Stimulated activated memory B cell treated with anti-CD40 and anti-IgM and Interleukin-4, amounts not matched to agents 10 μg/mL and 1 μg/mL and 100 μg/mL, for 72 hours (primary cell): ENCODE measurements around the gene SORCS3.

ENCODE experiments used
- ATAC-seq: fragments of 150-1000 bp; cut with Tn5 transposase; 2 replicates; pipeline ENCODE4 v1.10.0; 2021
- H3K27ac Mint-ChIP-seq: one replicate; pipeline ENCODE4 v1.8.0; 2022; ENCODE audit warnings: mild to moderate bottlenecking, mixed read lengths
- H3K27me3 Mint-ChIP-seq: one replicate; pipeline ENCODE4 v1.8.0; 2022; ENCODE audit warnings: mixed read lengths
- H3K36me3 Mint-ChIP-seq: one replicate; pipeline ENCODE4 v1.8.0; 2022; ENCODE audit warnings: mixed read lengths
- H3K4me1 Mint-ChIP-seq: one replicate; pipeline ENCODE4 v1.8.0; 2022; ENCODE audit warnings: mixed read lengths
- H3K4me3 Mint-ChIP-seq: one replicate; pipeline ENCODE4 v1.8.0; 2022; ENCODE audit warnings: mild to moderate bottlenecking, moderate library complexity, mixed read lengths
- H3K9me3 Mint-ChIP-seq: one replicate; pipeline ENCODE4 v1.8.0; 2022; ENCODE audit warnings: mixed read lengths

Gene SORCS3

DNA sequence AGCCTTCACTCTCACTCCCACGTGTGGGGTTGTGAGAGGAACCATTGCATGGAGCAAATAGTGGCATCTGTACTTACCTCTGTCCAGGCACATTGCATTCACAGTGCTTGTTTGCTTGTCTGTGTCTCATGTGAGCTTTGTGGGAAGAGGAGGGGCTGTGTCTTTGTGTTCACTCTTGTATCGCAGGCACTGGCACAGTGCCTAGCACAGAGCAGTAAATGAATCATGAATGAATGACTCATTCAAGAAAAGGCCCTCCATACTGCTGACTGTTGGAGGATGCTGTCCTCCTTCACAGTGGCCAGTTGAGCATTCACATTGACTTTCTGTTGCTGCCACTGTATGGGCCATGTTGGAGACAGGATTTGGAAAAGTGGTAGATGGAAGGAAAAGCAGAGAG, 125.3 kb downstream of the SORCS3 start:
- ATAC-seq, result no peak
- H3K9me3 Mint-ChIP-seq, result no peaks in the 10 kb centered on the region

DNA sequence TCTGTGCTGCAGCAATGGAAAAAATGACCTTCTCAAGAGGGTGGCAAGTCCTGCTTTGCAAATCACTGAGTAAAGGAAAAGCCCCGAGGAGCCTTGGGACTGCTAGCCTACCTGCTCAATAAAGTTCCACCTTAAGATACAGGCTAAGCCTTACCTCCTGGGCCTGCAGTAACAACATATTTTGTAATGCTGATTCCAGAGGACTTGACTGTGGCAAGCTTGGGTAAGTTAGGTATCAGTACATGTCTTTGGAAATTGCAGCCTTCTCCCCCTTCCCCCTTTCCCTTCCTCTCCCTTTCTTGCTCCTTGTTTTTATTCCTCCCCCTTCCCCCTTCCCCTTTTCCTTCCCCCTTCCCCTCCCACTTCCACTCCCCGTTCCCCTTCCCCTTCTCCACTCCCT, 126.2 kb downstream of the SORCS3 start:
- no peaks in the 10 kb centered on the region for H3K9me3 Mint-ChIP-seq
- no peak for ATAC-seq
- no peak overlapping the region for H3K4me3 Mint-ChIP-seq
- no peaks in the 10 kb centered on the region for H3K36me3 Mint-ChIP-seq
- no peaks in the 10 kb centered on the region for H3K4me1 Mint-ChIP-seq
- H3K27me3 Mint-ChIP-seq, result no peaks in the 10 kb centered on the region
- no peak overlapping the region for H3K27ac Mint-ChIP-seq

More for the DNA sequence above, 125.3 kb downstream of the SORCS3 start:
- no peak overlapping the region for H3K4me3 Mint-ChIP-seq
- H3K27me3 Mint-ChIP-seq, result no peaks in the 10 kb centered on the region
- no peaks in the 10 kb centered on the region for H3K4me1 Mint-ChIP-seq
- no peak overlapping the region for H3K27ac Mint-ChIP-seq
- H3K36me3 Mint-ChIP-seq, result no peaks in the 10 kb centered on the region

DNA sequence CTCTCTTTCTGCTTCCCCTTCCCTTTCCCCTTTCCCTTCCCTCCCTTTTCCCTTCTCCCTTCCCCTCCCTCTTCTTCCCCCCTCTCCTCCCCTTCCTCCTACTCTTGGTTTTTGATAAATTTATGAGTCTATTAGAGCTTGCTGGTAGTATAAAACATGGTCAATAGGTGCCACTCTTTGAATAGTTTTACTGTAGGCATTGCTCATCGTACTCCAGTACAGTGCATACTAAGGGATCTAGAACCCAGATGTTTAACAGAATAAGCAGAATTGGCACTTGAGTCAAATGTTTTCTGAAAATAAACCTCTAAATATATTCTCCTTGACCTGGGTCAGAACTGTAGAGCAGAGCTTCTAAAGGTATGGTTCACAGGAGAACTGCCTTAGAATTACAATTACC, 126.7 kb downstream of the SORCS3 start:
- Mint-ChIP-seq H3K4me1 (no peaks in the 10 kb centered on the region), H3K27ac (no peak overlapping the region), H3K36me3 (no peaks in the 10 kb centered on the region), H3K9me3 (no peaks in the 10 kb centered on the region), H3K4me3 (no peak overlapping the region), H3K27me3 (no peaks in the 10 kb centered on the region)
- ATAC-seq, result no peak

DNA sequence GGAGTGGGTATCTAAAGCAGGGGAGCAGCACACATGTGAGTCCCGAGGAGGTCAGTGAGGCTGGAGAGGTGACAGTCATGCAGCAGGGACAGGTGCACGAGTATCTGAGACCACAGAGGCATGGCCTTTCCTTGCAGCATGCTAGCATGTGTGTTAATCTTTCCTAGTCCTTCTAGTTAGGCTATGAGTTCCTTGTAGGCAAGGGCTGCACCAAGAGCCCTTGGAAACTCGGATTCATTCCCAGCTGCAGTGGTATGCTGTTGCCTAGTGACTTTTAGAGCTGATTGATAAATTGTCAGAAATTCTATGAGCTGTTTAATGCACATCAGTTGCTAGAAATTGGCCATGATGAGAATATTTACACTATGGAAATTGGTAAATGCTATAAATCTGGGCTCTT, 132.0 kb downstream of the SORCS3 start:
- Mint-ChIP-seq H3K4me1 (no peaks in the 10 kb centered on the region), H3K27ac (no peak overlapping the region), H3K4me3 (no peak overlapping the region), H3K36me3 (no peaks in the 10 kb centered on the region), H3K9me3 (no peaks in the 10 kb centered on the region), H3K27me3 (no peaks in the 10 kb centered on the region)
- ATAC-seq, result no peak

DNA sequence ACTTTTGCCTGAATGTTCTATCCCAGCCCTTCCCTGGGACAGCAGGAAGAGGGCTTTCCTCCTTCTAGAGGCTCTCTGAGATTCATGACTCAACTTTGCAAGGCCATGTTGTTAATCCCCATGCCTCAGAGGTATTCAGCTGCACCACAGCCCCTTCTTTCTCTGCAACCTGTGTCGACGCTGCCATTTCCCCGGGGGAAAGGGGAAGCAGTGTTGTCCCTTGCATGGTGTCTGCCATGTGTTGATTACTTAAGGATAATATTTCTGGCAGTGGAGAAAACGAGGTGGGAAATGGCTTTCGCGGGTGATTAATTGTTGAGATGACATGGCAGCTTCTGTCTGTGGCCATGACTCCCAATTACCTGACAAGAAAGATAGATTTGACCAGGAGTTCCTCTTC, 133.1 kb downstream of the SORCS3 start:
- H3K27me3 Mint-ChIP-seq, result no peaks in the 10 kb centered on the region
- H3K4me1 Mint-ChIP-seq, result no peaks in the 10 kb centered on the region
- no peak for ATAC-seq
- H3K36me3 Mint-ChIP-seq, result no peaks in the 10 kb centered on the region
- no peaks in the 10 kb centered on the region for H3K9me3 Mint-ChIP-seq
- H3K27ac Mint-ChIP-seq, result no peak overlapping the region
- H3K4me3 Mint-ChIP-seq, result no peak overlapping the region

DNA sequence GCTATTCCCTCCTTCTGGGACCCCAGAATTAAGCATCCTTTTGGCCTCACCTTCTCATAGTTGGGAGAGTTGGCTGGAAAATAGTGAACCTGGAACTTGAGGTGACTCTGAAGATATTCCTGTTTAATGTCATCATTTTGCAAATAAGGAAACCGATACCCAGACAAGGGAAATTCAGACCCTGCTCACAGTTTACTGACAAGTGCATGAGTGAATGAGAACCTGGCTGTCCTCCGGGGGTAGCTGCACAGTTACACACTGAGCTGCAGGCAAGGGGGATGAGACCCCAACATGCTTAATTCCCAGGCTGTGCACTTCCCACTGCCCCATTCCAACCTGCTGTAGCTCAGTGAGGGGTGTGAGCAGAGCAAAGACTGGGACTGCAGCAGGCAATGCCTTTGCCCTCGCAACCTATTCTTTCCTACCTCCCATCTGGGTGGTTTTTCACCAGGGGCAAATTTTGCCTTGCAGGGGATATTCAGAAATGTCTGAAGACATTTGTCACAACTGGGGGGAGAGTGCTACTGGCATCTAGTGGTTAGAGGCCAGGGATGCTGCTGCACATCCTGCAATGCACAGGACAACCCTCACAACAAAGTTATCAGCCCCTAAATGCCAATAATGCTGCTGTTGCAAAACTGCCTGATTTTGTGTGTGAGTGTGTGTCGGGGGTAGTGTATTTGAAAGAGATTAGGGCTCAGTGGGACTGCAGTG, 136.2 kb downstream of the SORCS3 start:
- H3K4me1 Mint-ChIP-seq, result no peaks in the 10 kb centered on the region
- H3K4me3 Mint-ChIP-seq, result no peak overlapping the region
- H3K36me3 Mint-ChIP-seq, result no peaks in the 10 kb centered on the region
- H3K27ac Mint-ChIP-seq, result no peak overlapping the region
- no peaks in the 10 kb centered on the region for H3K27me3 Mint-ChIP-seq
- no peak for ATAC-seq
- no peaks in the 10 kb centered on the region for H3K9me3 Mint-ChIP-seq

DNA sequence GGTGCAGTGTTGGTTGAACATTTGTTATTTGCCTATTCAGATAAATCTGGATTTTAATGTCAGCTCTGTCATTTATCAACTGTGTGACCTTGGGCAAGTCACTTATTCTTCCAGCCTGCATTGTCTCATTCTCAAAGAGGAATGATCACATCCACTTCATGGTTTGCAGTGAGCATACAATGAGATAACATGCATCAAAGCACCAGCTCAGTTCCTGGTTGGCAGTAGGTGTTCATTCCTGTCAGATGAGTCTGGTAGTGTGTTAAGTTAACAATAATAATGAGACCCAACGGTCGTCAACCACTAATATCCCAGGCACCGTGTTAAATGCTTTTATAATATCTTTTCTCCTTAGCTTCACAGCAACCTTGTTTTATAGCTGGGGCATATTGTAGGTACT, 137.3 kb downstream of the SORCS3 start:
- ATAC-seq, result no peak
- no peaks in the 10 kb centered on the region for H3K9me3 Mint-ChIP-seq
- no peaks in the 10 kb centered on the region for H3K36me3 Mint-ChIP-seq
- H3K4me3 Mint-ChIP-seq, result no peak overlapping the region
- no peaks in the 10 kb centered on the region for H3K27me3 Mint-ChIP-seq
- H3K27ac Mint-ChIP-seq, result no peak overlapping the region
- H3K4me1 Mint-ChIP-seq, result no peaks in the 10 kb centered on the region

DNA sequence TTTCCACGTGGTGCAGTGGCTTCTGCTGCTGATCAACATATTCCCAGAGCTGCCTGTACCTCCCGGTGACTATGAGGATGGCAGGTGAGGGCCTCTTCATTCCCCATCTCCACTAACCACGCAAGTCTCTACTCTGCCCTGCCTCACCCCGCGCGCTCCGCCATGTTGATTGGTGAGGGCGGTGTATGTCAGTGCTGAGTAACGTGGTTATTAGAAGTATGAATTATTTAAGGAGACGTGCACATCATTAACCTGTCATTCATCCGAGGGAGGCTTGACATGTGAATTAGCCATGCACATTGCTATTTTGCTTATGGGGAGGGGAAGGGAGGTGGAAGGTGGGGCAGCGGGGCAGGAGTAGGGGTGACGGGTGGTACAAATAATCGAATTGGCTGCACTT, 138.6 kb downstream of the SORCS3 start:
- Mint-ChIP-seq H3K36me3 (no peaks in the 10 kb centered on the region), H3K4me1 (no peaks in the 10 kb centered on the region), H3K9me3 (no peaks in the 10 kb centered on the region), H3K27me3 (no peaks in the 10 kb centered on the region), H3K4me3 (no peak overlapping the region), H3K27ac (no peak overlapping the region)
- no peak for ATAC-seq

DNA sequence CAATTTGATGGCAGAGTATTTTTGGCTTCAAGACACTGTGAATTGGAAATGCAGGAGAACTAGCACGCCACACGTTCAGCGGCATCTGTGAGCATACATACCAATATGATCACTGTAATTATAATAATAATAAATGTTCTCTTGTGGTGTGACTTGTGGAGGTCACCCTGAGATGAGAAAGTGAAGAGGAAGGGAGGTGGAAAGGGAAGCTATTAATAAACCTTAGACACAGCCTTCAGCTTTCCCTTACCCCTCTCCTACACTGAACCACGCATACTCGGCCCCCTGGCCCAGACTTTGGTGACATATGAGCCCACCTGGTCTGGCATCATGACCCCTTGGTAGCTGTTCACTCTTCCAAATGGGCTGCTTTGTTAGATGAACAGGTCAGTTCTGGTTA, 139.1 kb downstream of the SORCS3 start:
- Mint-ChIP-seq H3K4me1 (no peaks in the 10 kb centered on the region), H3K4me3 (no peak overlapping the region), H3K27me3 (no peaks in the 10 kb centered on the region), H3K36me3 (no peaks in the 10 kb centered on the region), H3K27ac (no peak overlapping the region), H3K9me3 (no peaks in the 10 kb centered on the region)
- ATAC-seq, result no peak

DNA sequence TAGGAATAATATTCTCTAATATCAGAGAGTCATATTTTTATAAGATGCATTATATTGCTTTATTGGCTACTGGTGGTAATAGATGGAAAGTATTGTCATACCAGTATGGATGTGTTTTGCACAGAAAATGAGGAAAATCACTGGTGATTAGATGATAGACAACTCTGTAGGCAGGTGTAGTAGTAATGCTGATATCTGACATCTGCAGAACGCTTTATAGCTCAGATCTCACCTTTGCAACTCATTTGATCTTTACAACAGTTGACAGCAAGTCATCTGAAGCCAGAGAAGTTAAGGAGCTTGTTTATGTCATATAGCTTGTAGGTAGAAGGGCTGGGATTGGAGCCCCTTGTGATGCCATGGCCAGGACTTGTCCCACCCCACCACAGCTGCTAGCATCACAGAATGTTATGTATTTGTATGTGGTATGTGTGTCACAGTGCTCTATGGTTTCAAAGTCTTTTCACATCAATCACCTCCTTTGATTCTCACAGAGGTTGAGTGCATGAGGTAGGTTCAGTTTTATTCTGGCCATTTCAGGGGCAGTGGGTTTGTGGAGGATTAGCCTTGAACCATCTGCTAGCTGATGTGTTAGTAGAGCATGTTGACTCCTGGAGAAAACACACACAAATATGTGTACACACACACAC, 140.0 kb downstream of the SORCS3 start:
- no peaks in the 10 kb centered on the region for H3K4me1 Mint-ChIP-seq
- ATAC-seq, result no peak
- no peaks in the 10 kb centered on the region for H3K9me3 Mint-ChIP-seq
- H3K4me3 Mint-ChIP-seq, result no peak overlapping the region
- H3K27me3 Mint-ChIP-seq, result no peaks in the 10 kb centered on the region
- H3K36me3 Mint-ChIP-seq, result no peaks in the 10 kb centered on the region
- H3K27ac Mint-ChIP-seq, result no peak overlapping the region

DNA sequence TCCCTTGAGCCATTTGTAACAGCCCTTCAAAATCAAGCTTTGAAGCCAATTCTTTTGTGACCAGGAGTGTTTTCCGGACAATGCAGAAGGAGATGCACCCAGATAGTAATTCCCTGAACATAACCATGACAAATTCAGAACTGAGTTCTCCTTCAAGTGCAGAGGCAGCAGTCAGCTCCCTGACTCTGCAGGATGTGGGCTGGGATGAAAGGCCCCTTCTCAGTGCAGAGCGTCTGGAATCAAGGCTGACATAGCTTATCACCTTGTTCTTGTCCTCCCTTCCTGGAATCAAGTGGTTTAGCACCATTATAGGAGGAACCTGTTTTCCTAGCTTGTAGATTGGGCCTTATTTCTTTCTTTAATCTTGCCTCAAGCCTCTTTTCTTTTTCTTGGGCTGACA, 143.4 kb downstream of the SORCS3 start:
- Mint-ChIP-seq H3K36me3 (no peaks in the 10 kb centered on the region), H3K27me3 (no peaks in the 10 kb centered on the region), H3K4me1 (no peaks in the 10 kb centered on the region), H3K27ac (no peak overlapping the region), H3K4me3 (no peak overlapping the region), H3K9me3 (no peaks in the 10 kb centered on the region)
- no peak for ATAC-seq

DNA sequence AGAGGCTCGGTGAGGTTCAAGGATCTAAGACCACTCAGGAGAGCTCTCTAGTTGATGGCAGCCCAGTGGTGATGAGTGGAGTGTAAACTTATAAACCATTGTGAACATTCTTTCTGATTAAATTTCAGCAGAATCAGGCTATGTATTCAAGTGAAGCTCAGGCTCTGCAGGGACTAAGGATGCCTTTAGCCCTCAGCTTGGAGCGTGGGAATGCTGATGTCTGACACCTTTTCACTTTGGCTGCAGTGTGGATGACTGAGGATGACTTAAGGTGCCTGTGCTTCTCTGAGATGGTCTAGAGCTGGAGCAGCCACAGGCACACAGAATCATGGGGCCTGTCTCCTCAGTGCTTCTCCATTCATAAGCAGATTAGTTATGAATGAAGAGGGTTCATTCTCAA, 150.4 kb downstream of the SORCS3 start:
- no peak for ATAC-seq
- peaks cover 3% of the 10 kb centered on the region for H3K9me3 Mint-ChIP-seq
- no peaks in the 10 kb centered on the region for H3K27me3 Mint-ChIP-seq
- no peak overlapping the region for H3K27ac Mint-ChIP-seq
- no peaks in the 10 kb centered on the region for H3K36me3 Mint-ChIP-seq
- H3K4me3 Mint-ChIP-seq, result no peak overlapping the region
- no peaks in the 10 kb centered on the region for H3K4me1 Mint-ChIP-seq

DNA sequence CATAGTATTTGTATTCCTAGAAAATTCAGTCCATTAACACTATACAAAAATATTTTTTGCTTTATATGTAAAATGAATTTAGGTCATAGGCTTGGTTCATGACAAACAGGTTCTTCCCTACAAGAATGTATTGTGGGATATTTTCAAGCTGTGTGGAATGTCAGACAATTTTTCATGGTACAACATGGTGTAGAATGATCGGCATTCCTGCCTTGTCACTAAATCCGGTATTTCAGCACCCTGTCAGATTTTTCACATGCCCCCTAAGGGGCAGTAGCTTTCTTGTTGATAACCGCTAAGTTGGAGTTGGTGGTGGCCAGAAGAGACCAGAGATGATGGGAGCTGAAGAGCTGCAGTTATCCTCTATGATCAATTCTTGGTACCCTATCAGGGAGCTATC, 154.3 kb downstream of the SORCS3 start:
- ATAC-seq, result no peak
- Mint-ChIP-seq H3K27ac (no peak overlapping the region), H3K27me3 (no peaks in the 10 kb centered on the region), H3K9me3 (peaks cover 5% of the 10 kb centered on the region), H3K4me1 (no peaks in the 10 kb centered on the region), H3K4me3 (no peak overlapping the region), H3K36me3 (no peaks in the 10 kb centered on the region)

DNA sequence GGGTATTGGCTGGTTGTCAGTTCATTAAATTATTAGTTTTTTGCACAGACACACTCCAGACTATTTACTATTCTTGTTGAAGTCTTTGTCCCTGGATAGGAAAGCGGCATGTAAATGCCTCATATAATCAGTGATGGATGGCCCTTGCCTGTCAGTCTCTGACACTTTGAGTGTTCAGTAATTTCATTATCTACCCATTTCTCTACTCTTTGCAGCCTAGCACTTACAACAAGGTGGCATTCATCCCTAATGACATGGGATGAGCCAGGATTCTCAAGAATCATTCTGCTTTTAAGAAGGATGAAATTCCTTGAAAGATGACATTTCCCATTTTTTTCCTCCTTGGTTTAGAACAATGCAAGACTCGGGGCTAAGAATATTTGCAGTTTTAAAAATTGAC, 155.7 kb downstream of the SORCS3 start:
- H3K36me3 Mint-ChIP-seq, result no peaks in the 10 kb centered on the region
- ATAC-seq, result no peak
- peaks cover 5% of the 10 kb centered on the region for H3K9me3 Mint-ChIP-seq
- no peak overlapping the region for H3K4me3 Mint-ChIP-seq
- no peak overlapping the region for H3K27ac Mint-ChIP-seq
- H3K4me1 Mint-ChIP-seq, result no peaks in the 10 kb centered on the region
- H3K27me3 Mint-ChIP-seq, result no peaks in the 10 kb centered on the region

DNA sequence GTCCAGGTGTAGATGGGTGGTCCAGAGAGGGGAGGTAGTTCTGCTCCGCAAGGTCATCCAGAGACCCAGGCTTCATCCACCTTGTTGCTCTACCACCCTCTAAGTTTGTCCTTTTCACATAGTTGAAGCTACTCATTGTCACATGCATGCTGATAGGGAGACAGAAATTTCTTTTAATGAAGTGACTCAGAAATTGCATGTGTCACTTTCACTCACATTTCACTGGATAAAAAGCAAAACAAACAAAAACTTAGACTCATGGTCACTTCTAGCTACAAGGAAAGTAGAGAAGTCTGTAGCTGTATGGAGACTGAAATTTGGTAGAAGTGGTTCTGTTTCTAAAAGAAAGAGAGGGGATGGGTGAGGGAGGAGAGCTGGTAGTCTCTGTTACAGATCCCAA, 161.9 kb downstream of the SORCS3 start:
- H3K4me3 Mint-ChIP-seq, result no peak overlapping the region
- peaks cover 3% of the 10 kb centered on the region for H3K9me3 Mint-ChIP-seq
- no peaks in the 10 kb centered on the region for H3K27me3 Mint-ChIP-seq
- H3K36me3 Mint-ChIP-seq, result no peaks in the 10 kb centered on the region
- no peak overlapping the region for H3K27ac Mint-ChIP-seq
- no peak for ATAC-seq
- no peaks in the 10 kb centered on the region for H3K4me1 Mint-ChIP-seq

DNA sequence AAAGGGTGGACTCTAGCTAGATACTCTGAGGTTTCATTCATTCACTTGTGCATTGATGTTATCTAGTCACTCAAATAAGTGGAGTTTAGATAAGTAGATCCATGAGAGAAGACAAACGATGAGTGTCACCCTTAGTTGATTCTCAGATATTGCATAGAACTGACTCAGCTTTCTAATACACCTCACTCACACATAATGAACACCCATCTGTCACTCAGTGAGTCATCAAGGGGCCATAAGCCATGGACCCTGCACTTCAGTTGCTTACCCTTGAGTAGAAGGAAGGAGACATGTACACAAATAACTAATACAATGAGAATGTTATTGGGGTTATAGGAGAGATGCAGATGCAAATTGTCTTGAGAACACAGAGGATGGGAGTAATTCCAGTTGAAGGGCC, 163.8 kb downstream of the SORCS3 start:
- H3K4me3 Mint-ChIP-seq, result no peak overlapping the region
- H3K4me1 Mint-ChIP-seq, result no peaks in the 10 kb centered on the region
- no peak overlapping the region for H3K27ac Mint-ChIP-seq
- no peaks in the 10 kb centered on the region for H3K9me3 Mint-ChIP-seq
- H3K27me3 Mint-ChIP-seq, result no peaks in the 10 kb centered on the region
- H3K36me3 Mint-ChIP-seq, result no peaks in the 10 kb centered on the region
- ATAC-seq, result no peak
